NB4 (cell line): ENCODE measurements around the gene COBL.

Experiments
- DNase-seq: peaks from one replicate; pipeline ENCODE4 v3.0.0; 2010; ENCODE audit warnings: low read depth
- H3K4me3 ChIP-seq: one replicate; pipeline ENCODE4 v1.5.1; 2011; ENCODE audit warnings: mild to moderate bottlenecking, low read depth, low read length, moderate library complexity
- MYC ChIP-seq: IDR thresholded peaks from 2 replicates; pipeline ENCODE4 v1.6.1; 2011; ENCODE audit warnings: low read depth, low read length
- POLR2A ChIP-seq: IDR thresholded peaks from 2 replicates; pipeline ENCODE4 v1.6.1; 2011; ENCODE audit warnings: mild to moderate bottlenecking; ENCODE audit not compliant: insufficient read length; ENCODE audit errors: extremely low read depth
- TF ChIP-seq, protein P1 (sequence below): IDR thresholded peaks from 2 replicates; pipeline ENCODE4 v1.6.1; 2011; ENCODE audit warnings: low read depth, low read length
- TF ChIP-seq, protein P2 (sequence below): IDR thresholded peaks from one replicate; pipeline ENCODE4 v1.5.1; 2012; ENCODE audit warnings: low read depth, low read length

COBL gene

DNA sequence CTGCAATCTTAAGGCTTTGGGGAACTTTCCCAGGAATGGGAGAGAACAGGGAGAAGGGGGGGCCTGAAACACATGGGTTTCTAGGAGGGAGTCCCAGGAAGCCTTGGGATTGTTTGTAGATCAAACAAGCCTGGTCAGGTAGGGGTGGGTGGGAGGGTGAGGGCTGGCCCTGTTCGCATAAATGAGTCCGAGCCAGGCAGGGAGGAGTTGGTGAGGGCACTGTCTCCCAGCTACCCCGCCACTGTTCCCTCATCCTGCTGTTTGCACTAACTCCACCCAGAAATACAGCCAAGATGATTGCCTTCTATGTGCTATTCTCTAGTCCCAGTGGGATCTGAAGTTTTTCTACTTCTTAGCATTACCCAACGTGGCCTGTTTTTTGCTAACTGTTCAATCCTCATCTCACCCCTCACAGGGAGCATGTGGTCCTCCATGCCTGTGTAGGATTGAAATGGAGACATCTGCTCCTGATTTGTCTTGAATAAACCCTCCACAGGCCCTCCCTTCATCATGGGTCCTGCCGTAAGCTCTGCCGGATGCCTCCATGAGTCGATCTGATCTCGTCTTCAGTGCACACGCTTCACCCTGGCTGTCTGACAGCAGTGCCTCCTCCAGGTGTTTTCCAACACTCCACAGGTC is 257.0 kb downstream of the COBL start:
- no peak for TF ChIP-seq POLR2A
- TF ChIP-seq, protein P1, sequence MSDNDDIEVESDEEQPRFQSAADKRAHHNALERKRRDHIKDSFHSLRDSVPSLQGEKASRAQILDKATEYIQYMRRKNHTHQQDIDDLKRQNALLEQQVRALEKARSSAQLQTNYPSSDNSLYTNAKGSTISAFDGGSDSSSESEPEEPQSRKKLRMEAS: no peak
- no peak for TF ChIP-seq MYC
- TF ChIP-seq, protein P2, sequence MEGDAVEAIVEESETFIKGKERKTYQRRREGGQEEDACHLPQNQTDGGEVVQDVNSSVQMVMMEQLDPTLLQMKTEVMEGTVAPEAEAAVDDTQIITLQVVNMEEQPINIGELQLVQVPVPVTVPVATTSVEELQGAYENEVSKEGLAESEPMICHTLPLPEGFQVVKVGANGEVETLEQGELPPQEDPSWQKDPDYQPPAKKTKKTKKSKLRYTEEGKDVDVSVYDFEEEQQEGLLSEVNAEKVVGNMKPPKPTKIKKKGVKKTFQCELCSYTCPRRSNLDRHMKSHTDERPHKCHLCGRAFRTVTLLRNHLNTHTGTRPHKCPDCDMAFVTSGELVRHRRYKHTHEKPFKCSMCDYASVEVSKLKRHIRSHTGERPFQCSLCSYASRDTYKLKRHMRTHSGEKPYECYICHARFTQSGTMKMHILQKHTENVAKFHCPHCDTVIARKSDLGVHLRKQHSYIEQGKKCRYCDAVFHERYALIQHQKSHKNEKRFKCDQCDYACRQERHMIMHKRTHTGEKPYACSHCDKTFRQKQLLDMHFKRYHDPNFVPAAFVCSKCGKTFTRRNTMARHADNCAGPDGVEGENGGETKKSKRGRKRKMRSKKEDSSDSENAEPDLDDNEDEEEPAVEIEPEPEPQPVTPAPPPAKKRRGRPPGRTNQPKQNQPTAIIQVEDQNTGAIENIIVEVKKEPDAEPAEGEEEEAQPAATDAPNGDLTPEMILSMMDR: no peak
- H3K4me3 ChIP-seq: no peak overlapping the region
- DNase-seq: no peak

DNA sequence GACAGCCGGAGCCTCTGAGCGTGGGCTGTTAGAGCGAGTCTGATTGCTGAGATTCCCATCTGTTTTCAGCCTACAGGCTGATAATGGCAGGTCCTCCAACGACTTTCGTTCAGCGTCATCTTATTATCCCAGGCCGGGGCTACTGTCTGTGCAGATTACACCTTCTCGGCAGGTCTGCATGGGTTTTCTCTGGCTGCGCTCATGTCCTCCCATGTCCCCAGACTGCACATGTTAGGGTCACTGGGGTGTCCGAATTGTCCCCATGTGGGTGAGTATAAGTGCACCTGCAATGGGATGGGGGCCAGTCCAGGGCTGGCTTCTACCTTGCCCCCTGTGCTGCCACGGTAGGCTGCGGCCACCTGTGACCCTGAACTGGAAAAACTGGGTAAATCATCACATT is 257.8 kb downstream of the COBL start:
- TF ChIP-seq POLR2A (no peak), MYC (no peak)
- TF ChIP-seq, protein P2: no peak
- TF ChIP-seq, protein P1: no peak
- no peak overlapping the region for H3K4me3 ChIP-seq
- DNase-seq: no peak

DNA sequence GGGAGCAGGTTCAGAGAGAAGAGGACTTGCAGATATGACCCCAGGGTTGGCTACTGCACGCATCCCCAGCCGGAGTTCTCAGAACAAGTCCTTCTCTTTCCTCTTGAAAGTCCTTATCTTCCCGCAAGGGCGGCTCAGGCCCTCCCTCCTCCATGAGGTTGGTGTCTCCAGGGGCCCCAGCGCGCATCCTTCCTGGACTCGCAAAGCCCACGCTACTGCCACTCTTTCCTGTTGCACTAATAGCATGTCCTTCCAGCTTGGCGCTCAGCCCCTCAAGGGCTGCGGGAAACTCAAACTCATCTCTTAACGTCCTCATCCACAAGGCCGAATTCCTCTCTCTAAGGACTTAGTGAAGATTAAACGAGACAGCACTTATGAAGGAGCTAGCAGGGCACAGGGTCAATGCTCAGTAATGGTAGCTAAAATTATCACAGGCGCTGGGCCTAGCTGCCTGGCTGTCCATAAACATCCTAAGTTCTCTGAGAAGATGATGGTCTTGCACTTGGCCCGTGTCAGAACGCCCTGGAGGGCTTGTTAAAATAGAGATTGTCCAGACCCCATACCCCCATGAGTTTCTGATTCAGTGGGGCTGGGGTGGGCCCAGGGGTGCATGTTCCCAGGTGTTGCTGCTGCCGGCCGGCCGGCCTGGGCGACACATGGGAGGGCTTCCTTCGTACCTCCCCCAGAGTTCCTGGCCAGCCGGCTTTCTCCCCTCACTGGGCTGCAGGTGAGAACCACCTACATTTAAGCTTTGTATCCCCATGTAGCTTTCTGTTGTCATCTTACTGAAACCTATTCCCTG is 261.4 kb downstream of the COBL start:
- H3K4me3 ChIP-seq: no peak overlapping the region
- TF ChIP-seq POLR2A: no peak
- TF ChIP-seq, protein P1: no peak
- TF ChIP-seq MYC: no peak
- TF ChIP-seq, protein P2: no peak
- no peak for DNase-seq

DNA sequence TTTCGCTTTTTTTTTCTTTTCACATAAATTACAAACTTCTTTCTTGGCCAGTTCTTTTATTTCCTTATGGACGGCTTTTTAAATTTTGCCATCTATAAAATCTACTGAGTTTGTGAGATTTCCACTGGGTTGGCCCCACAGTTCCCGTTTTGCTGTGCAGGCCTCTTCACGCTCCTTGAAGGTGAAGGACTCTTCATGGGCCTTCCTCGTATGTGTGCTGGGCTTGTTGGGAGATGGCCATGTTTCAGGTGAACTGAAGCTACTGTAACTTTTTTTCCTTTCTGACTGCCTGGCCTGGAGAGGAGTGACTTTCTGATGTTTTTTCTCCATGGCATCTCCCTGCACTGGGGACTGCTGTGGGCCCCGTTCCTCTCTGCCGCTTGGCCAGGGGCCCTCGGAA is 262.4 kb downstream of the COBL start:
- H3K4me3 ChIP-seq: no peak overlapping the region
- no peak for DNase-seq
- TF ChIP-seq, protein P1: no peak
- TF ChIP-seq POLR2A (no peak), MYC (no peak)
- TF ChIP-seq, protein P2: no peak

DNA sequence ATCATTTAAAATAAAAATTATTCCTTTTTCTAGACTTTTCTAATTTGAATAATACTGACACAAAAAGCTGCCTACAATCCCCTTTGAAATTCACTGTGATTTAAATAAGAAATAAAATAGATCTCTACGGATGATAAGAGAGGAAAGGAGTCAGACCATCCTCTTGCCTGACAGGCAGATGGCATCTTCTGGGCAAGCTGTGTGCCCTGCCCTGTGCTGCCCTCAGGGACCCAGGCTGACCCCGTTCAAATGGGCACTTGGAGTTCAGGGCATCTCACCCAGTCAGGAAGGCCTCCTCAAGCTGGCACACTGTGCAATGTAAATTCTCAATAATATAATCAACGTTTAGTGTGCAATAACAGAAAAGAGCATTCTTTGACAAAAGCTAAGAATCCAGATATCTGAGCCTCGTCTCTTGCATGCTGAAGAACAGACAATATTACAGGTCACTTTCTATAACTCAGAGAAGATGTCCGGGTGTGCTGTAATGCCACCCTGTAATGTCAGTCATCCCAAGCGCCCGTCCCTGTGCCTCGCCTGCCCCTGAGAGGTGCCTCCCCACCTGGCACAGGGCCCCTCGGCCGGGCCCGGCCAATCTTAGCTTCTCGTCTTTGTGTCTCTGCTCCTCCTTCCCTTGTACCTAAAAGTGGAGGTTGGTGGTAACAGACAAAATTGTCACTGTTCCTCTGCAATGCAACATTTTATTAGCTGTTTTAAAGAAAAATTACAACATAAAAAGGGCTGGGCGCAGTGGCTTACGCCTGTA is 263.3 kb downstream of the COBL start:
- DNase-seq: no peak
- H3K4me3 ChIP-seq: no peak overlapping the region
- TF ChIP-seq, protein P2: no peak
- TF ChIP-seq POLR2A (no peak), MYC (no peak)
- TF ChIP-seq, protein P1: no peak
